GM08714 (cell line): ENCODE data around the gene AIFM3.
"Not testable (repeated sequence)": the region's sequence is repeated elsewhere in the genome, so short reads cannot be mapped to it uniquely, and the experiment has no call there.

Experiments
- H3K4me3 ChIP-seq: fragments of 200-500 bp; sonication (Bioruptor generic); 2 replicates; pipeline ENCODE4 v1.5.1; 2014; ENCODE audit warnings: mild to moderate bottlenecking, low read length, inconsistent platforms
- ZNF274 ChIP-seq: IDR thresholded peaks from 2 replicates; pipeline ENCODE4 v1.6.1; 2012; ENCODE audit warnings: mild to moderate bottlenecking, low read depth, low read length

AIFM3 gene

DNA sequence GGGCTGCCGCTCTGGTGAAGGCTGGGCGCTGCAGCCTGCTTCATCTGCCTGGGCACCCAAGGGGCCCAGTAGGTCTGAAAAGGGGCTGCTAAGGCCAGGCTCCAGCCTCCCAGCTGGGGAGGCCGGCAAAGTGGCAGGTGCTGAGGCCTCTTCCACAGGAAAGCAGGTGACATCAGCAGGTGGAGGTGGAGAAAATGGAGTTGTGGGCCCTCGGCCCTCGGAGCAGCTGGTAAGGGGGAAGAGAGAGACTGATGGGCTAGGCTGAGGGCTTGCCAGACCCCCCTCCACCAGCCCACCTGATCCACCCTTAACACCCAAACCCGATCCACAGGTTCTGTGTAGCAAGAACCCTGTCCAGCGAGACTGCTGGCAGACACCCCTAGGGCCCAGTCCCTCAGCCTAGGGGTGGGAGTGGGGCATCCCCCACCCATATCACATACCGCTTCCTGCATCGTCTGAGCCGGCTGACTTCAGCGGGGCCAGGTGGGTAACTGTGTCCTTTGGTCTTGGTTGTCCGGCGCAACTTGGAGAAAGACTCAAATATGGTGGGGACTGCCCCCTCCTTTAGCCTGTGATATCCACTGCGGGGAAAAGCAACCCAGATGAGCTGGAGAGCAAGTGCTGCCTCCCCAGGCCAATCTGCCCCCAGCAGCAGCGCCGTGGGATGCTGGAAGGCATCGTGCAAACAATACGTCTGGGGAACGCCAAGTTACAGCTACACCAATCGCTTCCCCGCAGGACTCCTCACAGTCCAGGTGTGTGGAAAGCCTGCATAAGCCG, 33.3 kb downstream of the AIFM3 start:
- H3K4me3 ChIP-seq = peak overlapping the region; percentile 89
- no peak for TF ChIP-seq ZNF274

DNA sequence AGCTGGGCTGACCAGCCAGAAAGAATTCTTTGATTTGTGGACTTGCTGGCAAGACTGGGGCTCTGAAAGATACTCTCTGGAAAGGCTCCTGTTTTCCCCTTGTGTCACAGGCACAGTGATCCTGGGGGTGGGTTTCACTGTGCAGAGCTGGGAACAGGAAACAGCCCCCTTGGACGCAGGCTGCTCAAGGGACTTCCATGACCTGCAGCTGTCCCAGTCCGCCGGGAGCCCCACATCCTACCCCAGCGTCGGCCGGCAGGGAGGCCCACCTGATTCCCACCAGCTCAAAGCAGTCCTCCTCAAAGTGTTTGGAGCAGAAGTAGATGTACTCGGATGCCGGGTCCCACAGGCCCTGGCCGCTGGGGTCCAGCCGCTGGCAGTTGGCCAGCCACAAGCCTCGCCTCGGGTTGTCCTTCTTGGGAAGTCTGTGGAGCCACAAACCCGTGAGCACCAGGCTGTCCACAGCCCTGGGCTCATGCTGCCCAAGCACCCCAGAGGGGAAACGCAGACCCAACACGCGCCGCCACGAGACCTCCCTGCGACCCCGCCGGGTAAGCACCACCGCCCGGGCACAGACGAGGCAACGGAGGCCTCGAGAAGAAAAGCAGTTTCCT, 34.0 kb downstream of the AIFM3 start:
- H3K4me3 ChIP-seq = peak overlapping the region; percentile 89
- no peak for TF ChIP-seq ZNF274

GRCh38 chr22:21001601-21002325, 34.7 kb downstream of the AIFM3 start, which contains the start of gene THAP7:
Gene THAP7, minus strand, starts transcription at chr22:21002118. Its CDS starts 207 bp downstream, at chr22:21001911.
- peak within 1 kb of the TSS; percentile 89 for H3K4me3 ChIP-seq
- no peak for TF ChIP-seq ZNF274

GRCh38 chr22:21003782-21004181, 36.7 kb downstream of the AIFM3 start:
- H3K4me3 ChIP-seq = no peak overlapping the region
- TF ChIP-seq ZNF274 = no peak

DNA sequence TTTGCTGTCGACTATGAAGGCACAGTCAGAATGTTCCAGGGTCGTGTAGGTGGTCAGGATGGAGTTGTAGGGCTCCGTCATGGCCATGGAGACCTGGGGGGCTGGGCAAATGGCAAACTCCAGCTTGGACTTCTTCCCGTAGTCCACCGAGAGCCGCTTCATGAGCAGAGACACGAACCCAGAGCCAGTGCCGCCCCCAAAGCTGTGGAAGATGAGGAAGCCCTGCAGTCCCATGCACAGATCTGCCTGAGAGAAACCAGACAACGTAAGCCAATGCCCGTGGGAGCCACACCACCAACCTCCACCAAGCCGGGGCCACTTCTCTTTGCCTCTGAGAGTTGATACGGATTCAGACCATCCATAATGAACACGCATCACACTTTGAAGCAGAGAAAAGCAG, 42.2 kb downstream of the AIFM3 start:
- not testable (repeated sequence) for H3K4me3 ChIP-seq

- H3K4me3 ChIP-seq = no peak overlapping the region
- TF ChIP-seq ZNF274 = no peak
These were observed 42.8 kb downstream of the AIFM3 start for GRCh38 chr22:21009638-21010425.

GRCh38 chr22:21010426-21011113, 43.5 kb downstream of the AIFM3 start:
- H3K4me3 ChIP-seq = no peak overlapping the region
- TF ChIP-seq ZNF274 = no peak

DNA sequence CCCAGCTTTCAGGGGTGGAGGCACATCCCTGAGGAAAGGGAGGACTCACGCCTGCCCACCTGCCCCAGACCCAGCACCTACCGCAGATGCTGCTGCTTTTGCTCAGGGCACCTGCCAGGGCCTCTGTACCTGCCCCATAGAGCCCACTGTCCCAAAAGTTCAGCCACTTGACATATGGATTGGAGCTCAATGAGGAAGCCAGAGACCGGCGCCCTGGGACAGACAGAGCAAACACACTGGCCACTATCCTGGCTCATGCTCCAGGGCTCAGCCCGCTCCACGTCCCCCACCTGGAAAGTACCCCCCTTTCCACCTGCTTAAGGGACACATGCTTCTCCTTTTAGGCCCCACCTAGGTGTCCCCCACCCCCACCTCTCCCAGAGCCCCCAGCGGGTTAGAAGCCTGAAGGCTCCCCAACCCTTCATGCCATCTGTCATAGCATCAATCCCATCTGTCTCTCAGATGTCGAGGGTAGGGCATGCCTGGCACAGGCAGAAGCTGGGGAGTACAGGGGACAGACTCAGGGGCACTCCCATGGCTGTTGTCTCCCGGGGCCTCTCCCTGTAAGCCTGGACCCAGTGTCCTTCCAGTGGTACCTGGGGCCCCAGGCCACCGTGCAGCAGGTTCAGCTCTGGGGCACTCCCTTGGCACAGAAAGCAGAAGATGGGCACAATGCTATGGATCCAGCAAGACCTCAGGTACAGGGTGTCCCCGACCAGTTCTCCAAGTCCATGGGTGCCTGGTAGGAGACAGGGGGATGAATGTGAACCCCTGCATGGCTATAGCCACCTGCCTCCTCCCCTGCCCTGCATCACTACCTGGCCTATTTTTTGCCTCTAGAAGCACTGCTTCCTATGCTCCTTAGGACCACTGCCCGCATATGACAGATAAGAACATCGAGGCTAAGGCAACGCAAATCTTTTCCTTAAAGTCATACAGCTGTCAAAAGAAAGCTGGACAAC, 45.7 kb downstream of the AIFM3 start:
- no peak overlapping the region for H3K4me3 ChIP-seq
- TF ChIP-seq ZNF274 = no peak

DNA sequence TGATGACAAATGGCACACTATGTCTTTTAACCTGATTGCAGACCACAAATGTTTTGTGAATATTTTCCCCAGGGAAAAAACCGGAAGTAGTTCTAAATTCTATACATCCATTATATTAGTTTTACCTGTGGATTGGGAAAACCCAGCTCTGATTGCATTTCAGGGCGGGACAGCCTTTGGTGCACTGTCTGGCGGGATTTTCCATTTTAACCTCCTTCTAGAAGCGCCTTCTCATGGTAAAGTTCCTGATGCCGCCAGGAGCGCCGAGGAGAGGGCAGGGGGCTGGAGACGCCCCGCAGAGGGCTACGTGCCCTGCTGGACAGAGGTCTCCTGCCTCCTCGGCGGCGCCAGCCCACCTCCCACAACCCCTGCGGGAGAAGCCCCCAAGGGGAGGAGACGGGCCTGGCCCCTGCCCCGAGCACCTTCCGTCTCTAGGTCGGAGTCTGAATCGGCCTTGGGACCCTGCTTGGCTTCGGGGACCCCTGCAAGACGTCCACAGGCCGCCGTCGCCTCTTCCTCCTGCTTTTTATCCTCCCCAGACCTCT, 46.7 kb downstream of the AIFM3 start:
- H3K4me3 ChIP-seq = peak overlapping the region; percentile 16; the same call in 1 of the 2 replicates
- no peak for TF ChIP-seq ZNF274

DNA sequence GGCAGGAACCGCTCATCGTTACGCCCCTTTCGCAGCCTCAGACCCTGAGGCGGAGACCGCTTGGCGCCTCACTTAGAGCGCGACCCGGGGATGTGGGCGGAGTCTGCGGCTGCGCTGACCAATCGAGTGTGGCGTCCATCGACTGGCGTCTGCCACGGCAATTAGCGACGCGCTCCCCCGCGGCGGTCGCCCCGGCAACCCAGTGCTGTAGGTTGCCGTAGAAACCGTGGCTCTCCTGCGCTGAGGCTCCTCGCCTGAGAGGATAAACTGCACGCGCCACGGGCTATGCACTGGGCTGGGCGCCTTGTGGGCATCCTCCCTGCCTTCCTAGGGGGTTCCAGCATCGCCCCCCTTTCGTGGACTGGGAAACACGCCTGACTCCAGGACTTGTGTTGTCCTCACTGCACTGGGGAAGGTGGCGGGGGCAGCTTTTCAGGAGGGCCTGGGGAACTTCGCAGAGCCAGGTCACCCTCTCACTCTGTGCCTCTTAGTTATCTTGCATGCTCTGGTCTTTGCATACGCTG, 47.2 kb downstream of the AIFM3 start:
- TF ChIP-seq ZNF274 = no peak

GRCh38 chr22:21014726-21015465, 47.8 kb downstream of the AIFM3 start, which contains the start of gene P2RX6:
Gene P2RX6, plus strand, starts transcription at chr22:21015165. Its CDS starts 10 bp downstream, at chr22:21015175.
- TF ChIP-seq ZNF274 = no peak
- H3K4me3 ChIP-seq = peak within 1 kb of the TSS; percentile 16; the same call in 1 of the 2 replicates

More for the DNA sequence above, 47.2 kb downstream of the AIFM3 start:
- peak overlapping the region; percentile 16; the same call in 1 of the 2 replicates for H3K4me3 ChIP-seq
